ENCODE measurements around the gene KDM2A.
"Not testable (repeated sequence)": the region's sequence is repeated elsewhere in the genome, so short reads cannot be mapped to it uniquely, and the experiment has no call there.

The KDM2A gene

DNA sequence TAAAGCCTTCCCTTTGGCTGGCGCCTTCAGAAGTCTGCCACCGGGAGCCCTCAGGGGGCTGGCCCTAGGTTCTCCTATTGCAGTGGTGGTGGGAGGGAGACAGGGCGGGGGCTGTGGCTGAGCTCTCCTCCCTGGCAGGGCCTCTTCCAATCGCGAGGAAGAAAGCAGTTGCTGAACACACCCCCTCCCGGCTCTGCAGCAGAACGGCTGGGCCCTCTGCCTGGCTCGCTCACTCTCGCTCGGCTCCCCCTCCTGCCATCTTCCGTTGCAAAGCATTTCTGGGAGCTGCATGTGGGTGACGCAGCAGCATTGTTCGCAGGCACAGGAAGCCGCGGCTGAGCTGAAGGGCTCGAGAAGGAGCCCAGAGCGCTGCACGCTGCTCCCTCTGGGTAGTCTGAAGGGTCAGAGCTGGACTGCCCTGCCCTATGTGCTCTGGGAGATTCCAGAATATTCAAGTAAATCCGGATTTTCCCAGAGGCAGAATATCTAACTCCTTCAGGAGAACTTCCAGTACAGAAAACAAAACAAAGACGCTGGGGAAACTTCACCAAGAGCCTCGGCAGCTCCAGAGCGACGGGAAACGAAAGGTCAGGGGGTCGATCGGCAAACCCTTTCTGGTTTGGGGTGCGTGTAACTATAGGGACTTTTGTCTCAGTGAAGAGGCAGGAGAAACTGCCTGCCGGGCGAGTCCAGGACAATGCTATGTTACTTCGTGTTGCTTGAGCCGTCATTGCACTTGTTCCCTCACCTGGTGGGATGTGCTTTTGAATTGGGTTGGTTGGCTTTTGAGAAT is 120.9 kb downstream of the KDM2A start:
- peak; percentile 95 for DNase-seq

DNA sequence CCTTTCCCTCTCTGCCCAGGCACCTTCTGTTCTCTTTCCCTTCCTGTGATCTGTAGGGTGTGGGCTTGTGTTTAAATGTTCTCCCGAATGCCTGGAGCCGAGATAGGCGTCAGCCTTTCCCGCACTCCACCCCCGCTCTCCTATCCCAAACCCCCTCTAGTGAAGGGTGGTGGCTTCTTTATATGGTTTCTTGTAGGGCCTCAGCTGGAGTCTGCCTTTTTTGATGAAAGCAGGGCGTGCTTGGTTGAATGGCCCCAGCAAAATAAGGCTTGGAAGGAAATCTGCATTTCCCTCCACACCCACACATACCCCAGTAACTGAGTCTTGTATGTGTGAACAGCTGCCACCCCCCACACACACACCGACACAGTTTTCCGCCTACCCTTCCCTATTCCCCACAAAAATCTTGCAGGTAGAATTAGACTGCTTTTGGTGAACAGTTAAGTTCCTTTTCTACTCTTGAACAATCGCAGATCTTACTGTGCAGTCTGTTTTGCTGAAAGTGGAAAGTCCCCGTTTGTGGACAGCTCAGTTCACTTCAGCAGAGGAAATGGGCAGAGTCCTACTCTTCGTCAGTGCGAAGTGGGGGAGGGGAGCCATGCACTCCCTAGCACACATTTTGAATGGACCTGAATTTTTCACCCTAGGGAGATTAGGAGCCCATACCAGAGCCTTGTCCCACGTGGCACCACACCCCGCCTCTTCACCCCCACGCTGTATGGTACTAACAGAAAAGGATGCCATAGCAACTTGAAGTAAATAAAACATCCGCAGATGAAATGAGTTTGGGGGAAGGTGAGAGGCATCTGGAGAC is 121.7 kb downstream of the KDM2A start:
- DNase-seq = peak; percentile 74

DNA sequence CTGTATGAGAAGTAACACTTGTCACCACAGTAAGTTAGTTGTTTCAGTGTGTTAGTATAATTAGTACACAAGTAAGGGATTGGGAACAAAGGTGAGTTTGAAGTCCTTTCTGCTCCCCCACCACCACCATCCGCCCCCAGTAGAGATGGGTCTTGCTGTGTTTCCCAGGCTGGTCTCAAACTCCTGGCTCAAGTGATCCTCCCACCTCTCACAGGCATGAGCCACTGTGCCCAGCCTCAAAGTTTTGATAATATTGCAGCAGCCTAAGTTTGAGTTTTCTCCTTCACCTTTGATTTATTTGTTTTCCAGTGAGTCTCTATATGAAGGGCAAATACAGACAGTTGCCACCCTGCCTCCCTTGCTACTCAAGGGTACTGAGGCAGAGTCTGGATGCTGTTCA is 123.5 kb downstream of the KDM2A start:
- no peak for DNase-seq

DNA sequence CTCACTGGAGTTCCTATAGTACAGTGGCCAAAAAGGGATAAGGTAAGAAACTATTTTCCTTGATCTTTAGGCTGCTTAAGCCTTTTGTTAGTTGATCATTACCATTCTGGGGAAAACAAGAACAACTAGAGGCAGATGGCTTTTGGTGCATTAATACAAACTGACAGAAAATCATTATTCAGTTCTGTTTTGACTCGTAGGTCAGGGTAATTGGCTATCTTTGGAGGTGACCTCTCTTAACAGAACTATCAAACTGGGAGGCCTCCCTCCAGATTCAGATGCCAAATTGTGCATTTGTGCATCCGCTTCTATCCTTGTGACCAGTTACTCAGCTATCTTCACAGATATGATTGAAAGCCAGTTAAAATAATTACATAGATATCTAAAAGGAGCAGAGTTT is 124.0 kb downstream of the KDM2A start:
- no peak for DNase-seq

DNA sequence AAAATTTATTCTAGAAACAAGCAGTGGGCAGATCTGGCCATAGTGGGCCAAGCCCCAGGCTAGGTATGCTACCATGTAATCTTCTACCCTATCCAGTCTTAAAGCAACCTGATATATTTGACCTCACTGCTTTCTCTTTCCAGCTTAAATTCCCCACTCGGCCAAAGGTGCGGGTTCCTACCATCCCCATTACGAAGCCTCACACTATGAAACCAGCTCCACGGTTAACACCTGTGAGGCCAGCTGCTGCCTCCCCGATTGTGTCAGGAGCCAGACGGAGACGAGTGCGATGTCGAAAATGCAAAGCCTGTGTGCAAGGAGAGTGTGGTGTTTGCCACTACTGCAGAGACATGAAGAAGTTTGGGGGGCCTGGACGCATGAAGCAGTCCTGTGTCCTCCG is 126.0 kb downstream of the KDM2A start:
- DNase-seq = no peak

DNA sequence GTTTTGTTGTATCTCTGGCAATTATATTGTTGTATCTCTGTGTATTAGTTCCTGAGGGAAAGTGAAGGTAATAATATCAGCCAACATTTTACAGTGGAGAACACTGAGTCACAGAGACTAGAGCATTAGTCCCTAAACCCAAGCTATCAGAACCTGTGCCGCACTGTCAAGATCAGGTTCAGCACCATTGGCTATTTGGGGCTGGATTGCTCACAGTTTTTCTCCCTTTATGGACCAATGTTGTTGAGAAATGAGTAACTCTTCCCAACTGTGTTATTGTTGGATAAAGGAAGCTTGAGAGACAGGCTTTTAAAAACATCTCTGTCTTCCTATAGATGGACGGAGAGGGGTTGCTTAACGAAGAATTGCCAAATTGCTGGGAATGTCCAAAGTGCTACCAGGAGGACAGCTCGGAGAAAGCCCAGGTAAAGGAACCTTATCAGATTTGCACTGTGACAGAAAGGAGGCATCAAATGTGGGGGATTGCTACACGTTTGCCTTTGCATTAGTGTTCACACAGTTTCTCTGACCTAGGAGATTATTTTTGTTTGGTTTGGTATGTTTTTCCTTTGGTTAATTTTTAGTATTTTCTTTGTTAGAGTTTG is 129.0 kb downstream of the KDM2A start:
- no peak for DNase-seq

DNA sequence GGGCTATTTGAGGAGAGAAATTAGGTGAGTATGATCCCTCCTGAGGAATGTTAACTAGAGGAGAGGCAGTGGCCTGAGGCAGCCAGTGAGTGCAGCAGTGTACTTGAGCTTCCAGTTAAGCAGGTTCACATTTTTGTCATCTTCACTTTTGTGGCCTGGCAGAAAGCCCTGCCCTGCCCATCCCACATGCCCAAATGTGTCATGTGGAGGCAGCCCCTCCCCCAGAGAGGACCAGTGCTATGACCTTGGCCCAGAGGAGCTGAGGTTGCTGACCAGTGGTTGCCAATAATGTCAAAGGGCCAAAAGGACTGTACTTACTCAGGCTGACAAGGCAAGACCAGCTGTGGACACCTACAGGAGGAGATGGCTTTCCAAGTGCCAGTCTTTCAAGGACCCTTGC is 129.6 kb downstream of the KDM2A start:
- DNase-seq = no peak

DNA sequence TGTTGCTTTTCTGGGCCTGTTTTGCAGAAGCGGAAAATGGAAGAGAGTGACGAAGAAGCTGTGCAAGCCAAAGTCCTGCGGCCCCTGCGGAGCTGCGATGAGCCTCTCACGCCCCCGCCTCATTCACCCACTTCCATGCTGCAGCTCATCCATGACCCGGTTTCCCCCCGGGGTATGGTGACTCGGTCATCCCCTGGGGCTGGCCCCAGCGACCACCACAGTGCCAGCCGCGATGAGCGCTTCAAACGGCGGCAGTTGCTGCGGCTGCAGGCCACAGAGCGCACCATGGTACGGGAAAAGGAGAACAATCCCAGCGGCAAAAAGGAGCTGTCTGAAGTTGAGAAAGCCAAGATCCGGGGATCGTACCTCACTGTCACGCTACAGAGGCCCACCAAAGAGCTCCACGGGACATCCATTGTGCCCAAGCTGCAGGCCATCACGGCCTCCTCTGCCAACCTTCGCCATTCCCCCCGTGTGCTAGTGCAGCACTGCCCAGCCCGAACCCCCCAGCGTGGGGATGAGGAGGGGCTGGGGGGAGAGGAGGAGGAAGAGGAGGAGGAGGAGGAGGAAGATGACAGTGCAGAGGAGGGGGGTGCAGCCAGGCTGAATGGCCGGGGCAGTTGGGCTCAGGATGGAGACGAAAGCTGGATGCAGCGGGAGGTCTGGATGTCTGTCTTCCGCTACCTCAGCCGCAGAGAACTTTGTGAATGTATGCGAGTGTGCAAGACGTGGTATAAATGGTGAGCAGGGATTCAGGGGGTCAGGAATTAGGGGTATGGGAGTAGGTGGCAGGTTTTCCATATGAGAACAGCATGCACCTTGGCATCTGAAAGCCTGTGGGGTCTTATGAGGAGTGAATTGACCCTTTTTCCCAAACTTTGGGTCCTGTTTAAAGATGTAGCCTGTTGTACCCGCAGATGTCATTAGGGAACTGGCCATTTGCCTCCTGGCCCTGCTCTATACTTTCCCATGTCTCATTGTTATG is 131.3 kb downstream of the KDM2A start:
- no peak for DNase-seq

DNA sequence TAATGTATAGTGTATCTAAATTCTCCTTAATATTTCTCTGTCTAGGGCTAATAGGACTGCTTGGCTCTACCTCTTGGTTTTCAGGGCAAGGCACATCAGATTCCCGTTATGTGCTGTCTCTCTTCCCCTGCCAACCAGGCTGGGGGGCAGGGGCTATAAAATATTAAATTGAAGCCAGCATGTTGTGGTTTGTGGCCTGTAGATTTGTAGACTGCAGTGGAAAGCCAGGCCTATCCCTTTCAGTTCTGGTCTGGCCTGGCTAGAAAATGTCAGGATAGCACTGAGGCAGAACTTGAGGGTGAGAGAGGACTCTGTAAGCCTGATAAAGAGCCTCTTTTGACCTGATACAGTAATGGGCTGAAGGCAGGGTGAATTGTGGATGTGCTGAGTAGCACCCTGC is 132.8 kb downstream of the KDM2A start:
- no peak for DNase-seq

DNA sequence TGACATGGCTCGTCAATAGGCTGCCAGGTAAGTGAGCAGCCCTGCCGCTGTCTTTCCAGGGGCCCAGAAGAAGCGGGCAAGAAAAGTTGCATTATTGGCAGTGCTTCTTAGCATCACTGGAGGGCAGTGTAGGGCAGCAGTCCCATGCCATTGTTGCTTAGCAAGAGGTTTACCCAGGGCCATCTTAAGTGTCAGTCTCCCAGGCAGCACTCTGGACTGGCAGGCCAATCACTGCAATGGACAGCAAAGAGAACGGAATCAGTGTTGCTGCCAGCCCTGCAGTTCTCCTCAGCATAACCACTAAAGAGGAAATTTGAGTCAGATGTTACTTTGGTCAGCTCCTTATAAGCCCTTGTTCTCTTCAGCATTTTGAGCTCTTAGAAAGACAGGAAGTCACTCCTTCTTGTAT is 133.8 kb downstream of the KDM2A start:
- DNase-seq = no peak

DNA sequence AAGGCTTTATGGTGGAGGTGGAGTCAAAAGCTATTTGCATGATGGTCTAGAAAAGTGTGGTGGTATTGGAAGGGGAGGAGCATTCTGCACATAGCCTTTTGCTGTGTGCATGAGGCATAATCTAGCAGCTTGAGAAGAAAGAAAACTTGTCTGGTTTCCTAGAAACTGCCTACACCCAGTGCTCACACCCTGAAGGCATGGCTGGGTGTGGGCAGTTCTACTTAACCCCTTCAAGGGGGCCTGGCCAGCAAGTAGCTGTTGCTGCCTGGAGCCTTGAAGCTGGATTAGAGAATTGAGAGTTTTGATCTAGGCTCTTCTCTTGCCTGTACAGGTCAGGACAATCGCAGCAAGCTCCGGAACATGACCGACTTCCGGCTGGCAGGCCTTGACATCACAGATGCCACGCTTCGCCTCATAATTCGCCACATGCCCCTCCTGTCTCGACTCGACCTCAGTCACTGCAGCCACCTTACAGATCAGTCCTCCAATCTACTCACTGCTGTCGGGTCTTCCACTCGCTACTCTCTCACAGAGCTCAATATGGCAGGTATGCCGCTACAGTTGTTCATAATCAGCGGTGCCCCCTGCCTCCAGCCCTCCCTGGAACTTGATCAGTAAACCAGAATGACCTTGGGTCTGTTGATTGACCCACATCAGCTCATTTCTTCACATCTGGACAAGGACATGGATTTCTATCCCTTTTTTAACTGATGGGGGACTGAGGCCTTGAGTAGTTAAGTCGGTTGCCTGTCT is 135.0 kb downstream of the KDM2A start:
- DNase-seq = no peak

DNA sequence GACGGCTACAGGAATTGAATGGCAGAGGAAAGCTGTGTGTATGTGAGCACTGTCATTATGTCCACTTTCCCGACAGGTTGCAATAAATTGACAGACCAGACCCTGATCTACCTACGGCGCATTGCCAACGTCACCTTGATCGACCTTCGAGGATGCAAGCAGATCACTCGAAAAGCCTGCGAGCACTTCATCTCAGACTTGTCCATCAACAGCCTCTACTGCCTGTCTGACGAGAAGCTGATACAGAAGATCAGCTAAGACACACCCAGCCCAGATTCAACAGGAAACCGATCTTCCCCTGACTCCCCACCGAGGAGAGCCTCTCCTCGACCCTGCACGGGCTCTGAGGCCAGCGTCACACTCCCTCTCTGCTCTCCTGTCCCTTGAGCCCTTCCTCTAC is 135.7 kb downstream of the KDM2A start:
- no peak for DNase-seq

DNA sequence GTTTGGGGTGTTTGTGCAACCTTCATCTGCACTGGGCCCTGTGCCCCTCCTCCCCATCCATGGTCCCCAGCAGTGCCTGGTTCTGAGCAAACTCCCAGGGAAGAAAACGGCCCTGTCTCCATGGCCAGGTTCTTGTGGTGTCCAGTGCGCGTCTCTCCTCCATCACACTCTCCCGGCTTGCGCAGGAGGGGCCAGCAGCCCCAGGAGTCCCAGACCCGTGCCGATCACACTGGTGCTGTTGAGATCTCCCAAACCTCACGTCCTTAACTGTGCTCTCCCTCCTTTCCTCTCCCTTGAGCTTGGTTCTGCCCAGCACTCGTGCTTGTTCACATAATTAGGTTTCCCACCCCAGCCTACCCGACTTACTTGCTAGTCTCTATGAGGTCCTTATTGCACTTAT is 136.3 kb downstream of the KDM2A start:
- no peak for DNase-seq

DNA sequence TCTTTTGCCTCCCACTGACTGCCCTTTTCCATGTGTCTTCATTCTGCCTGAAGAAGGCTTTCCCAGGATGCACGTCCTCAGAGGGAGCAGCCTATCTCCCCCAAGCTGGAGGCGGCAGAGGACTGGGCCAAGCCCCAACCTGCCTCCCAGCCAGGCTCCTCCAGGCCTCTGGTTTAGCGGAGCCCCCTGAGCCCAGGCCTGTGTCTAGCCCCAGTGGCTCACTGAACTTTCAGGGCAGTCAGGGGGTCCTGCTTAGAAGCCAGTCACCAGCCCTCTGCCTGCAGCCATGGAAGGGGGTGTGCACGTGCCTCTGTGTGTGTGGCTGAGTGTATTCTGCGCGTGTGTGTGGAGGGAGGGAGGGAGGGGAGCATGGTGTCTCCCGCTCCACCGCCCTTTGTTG is 136.8 kb downstream of the KDM2A start:
- DNase-seq = no peak

DNA sequence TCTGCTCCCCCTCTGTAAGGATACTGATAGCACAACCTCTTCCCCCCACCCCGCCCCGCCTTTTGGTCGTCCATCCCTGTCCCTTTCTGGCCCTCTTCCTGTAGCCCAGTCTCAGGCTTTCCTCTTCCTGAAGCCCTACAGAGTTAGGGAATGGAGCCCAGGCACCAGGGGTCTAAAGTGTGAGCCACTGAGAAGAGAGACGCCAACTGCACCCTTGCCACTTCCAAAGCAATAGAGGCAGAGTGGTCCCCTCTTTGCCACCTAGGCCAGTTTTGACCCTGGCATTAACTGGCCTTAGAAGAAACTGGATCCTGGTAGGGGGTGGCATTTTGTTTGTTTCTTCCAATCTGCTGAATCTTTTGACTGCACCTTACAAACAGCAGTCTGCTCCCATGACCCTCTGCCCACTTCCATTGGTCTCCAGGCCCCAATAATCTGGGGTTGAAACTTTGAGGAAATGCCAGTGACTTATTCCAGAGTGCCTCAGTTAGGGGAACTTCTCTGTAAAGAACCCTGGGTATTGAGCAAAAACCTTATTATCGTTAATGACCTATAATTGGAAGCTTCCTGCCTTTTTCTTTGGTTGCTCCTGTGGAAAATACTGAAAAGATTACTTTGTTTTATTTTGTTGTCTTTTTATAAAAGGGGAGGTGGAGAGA is 137.5 kb downstream of the KDM2A start:
- DNase-seq = no peak

DNA sequence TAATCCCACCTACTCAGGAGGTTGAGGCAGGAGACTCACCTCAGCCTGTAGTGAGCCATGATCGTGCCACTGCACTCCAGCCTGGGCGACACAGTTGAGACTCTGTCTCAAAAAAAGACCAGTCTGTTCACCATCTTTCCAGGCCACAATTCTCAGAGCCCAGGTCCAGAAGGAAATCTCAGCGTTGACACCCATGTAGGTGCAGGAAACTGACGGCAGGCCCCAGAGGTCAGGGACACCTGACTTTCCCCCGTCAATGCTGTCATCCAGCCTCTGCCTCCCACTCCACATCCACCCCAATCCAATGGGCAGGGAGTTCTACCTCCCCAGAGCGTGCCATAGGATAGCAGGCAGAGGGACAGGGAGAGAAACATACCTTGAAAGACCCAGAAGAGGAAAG is 141.3 kb downstream of the KDM2A start:
- DNase-seq = no peak

DNA sequence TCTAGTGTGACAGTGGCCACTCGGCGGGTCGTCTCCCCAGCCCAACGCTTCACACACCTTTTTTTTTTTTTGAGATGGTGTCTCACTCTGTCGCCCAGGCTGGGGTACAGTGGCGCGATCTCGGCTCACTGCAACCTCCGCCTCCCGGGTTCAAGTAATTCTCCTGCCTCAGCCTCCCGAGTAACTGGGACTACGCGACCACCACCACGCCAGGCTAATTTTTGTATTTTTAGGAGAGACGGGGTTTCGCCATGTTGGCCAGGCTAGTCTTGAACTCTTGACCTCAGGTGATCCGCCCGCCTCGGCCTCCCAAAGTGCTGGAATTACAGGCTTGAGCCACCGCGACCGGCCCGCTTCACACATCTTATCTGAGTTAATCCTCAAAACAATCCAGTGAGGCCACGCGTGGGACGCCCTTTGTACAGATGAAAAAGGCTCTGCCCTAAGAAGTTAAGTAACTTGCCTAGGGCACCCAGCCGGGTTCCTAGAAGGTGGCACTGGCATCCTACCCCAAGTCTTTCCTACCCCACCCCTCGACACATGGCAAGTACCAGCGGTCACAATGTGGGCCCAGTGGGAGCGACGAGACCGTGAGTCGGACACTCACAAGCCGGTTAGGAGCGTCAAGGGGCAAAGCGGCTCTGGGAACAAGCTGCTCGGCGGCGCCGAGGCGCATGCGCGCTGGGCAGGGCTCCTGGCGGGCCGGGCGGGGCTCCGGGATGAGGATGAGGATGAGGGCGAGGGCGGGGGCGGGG is 142.0 kb downstream of the KDM2A start:
- DNase-seq = not testable (repeated sequence)

DNA sequence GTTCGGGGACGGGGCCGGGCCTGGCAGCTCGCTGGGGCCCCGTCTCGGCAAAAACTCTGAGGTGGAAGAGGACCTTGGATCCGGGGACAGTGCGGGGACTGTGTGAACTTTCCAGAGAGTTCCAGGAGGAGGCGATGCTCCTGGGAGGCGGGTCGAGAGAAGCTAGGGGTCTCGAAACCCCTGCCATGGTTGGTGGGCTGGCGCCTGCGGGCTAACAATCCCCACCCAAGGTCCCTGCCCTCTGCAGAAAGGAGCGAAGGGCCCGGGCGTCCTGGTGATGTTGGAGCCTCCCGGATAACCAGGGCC is 142.5 kb downstream of the KDM2A start:
- no peak for DNase-seq

DNA sequence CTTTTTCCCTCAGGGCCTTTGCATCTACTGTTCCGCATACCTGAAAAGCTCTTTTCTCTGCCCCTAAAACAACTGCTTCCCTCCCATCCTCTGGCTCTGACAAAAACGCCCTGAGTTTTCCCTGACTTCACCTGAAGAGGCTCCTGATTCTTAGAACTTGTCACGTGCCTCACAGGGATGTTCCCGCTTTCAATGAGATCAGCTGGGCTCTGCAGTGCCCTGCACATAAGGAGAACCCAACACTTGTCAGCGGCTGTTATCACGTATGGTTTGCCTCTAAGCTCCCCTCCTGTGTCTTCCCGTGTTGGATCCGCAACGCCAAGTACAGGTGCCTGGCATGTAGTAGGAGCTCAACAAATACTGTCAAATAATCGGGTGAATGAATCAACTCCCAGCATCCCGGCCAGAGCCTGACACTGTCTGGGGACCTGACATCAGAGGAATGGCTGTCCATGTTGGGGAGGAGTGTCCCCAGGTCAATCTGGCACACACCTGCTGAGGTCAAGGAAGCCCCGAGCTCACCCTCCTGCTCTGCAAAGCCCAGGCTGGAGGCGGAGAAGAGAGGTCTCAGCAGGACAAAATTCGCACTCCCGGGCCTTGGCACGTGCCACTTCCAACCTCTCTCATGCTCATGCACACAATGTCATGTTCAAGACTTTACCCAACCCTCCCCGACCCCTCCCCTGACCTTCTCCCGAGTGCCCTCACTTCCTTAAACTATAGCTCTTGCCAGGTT is 143.1 kb downstream of the KDM2A start:
- DNase-seq = no peak
